ENCODE results near the gene BIRC5.

Gene BIRC5

DNA sequence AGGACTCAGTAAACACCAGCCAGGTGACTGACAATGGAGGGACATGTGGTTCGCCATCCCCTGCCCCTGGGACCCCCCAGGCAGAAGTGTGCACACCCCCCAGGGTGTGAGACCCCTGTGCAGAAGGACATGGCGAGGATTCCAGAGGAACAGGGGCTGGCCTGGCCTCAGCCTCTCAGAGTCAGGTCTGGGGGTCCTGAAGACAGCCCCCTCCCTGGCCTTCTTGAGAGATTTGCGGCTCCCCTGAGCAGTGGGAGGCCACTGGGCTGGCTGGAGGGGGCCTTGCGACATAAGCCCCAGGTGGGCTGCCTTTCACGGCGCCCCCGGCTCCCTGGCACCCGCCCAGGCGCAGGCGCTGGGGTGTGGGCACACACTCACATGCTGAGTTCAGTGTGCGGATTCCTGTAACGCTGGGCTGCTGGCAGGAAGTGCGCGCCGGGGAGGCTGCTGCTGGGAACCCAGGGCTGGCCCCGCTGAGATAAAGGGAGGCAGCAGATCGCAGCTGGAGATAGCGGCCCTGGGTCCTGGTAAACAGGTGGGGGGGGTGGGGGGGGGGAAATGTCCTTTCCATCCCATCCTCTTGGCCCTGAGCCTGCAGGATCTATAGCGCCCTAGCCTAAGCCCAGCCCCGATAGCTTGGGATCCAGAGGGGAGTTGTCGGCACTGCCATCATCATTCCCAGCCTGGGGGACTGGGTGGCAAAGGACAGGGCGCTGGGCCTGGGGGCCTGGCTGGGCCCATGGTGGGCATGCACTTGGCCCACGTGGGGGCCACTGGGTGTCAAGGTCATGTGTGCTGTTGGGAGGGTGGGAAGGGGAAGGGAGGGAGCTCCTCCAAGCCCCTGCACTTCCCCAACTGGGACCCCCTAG, 44.5 kb downstream of the BIRC5 start:
- peak; percentile 83 for DNase-seq

DNA sequence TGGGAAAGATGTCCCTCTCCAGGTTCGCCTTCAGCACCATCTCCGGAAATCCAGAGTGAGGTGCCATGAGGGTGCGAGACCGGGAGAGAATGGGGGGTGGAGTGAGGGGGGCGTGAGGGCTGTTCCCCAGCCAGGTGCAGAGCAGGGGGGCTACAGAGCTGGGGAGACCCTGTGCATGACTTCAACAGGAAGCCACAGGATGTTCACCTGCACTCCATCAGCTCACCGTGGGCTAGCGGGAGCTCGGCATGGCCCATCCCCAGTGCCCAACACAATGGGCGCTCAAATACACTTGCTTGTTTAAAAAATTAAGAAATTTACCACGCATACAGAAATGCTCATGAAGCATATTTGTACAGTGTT, 45.1 kb downstream of the BIRC5 start:
- DNase-seq, result no peak

GRCh38 chr17:78263063-78263735, 49.1 kb downstream of the BIRC5 start:
- peak; percentile 88 for DNase-seq

- DNase-seq, result no peak
Measured at GRCh38 chr17:78263736-78264340, 49.8 kb downstream of the BIRC5 start.

DNA sequence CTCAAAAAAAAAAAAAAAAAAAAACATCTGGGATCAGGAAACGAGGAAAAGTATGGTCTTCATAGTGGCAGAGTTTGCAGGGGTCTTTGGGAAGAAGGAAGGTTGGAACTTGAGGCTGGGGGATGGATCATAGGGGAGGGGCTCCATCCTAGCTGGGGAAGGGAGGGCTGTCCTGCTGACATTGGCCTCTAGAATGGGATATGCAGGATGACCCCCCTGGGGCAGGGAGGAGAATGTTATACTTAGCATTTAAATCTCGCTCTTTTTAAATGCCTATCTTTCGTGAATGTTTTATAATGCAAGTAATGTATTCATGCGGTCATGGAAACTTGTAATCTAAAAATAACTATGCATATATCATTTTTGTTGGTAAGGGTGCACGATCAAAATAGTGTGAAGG, 50.5 kb downstream of the BIRC5 start:
- DNase-seq, result no peak

DNA sequence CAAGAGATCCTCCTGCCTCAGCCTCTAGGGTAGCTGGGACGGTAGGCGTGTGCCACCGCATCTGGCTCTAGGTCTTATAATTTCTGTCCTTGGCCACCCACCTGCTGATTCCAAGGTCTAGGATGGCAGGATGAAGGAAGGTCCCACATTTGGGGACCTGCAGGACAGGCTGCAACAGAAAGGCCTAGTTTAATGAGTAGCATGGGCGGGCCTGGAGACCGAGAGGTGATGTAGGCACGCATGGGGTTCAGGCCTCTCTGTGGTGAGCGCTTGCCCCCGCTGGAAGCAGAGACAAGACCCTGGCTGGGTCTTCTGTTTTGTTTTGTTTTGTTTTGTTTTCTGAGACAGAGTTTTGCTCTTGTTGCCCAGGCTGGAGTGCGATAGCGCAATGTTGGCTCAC, 51.1 kb downstream of the BIRC5 start:
- DNase-seq, result no peak

DNA sequence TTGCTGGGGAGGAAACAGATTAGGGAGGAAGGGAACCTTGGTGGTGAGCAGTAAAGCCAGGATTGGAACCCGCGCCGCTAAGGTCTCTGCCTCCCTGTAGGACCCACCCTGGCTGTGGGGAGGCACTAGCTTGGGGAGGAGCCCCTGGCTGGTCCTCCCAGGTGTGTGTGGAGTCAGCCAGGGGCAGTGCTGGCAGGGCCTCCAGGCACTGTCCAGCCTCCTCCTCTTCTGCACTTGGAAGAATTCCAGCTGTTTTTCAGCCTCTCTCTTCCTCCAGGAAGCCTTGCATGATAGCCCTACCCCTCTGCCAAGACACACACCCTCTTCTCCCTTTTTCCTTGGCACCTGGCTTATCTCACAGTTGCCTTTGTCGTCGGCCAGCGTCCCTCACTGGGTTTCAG, 52.2 kb downstream of the BIRC5 start:
- no peak for DNase-seq

GRCh38 chr17:78266771-78267170, 52.7 kb downstream of the BIRC5 start:
- no peak for DNase-seq

- DNase-seq, result no peak
Measured at GRCh38 chr17:78267253-78268073, 53.4 kb downstream of the BIRC5 start.

DNA sequence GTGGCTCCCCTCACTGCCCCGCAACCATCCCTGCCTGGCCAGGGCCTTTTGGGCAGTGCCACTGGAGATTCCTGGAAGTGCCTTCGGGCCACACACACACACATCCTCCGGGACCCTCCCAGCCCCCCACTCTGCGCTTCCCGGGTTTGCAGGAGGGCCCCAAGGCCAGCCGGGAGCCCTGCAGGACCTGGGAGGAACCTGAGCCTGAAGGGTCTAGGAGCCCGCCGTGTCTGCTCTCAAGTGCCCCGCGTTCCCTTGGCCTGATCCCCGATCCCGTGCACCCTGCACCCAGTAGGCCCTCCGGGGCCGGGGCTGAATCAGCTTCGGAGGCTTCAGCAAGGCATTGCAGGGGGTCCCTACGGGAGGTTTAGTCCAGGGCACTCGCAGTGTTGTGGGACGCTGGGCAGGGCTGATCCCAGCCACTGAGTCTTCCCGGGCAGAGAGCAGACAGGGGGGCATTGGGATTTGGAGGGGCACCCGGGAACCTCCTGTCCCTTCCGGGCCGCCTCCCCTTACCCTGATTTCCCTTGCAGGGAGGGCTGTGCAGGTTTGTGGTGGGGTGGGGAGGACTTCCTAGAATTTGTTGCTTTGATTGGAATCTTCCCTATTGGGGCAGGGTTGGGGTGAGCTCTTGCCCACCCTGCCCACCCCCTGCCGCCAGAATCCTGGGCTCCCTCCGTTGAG, 54.3 kb downstream of the BIRC5 start:
- no peak for DNase-seq

GRCh38 chr17:78268951-78269905, 55.2 kb downstream of the BIRC5 start:
- no peak for DNase-seq

- DNase-seq, result no peak
Measured at GRCh38 chr17:78269955-78270381, 55.9 kb downstream of the BIRC5 start.

- no peak for DNase-seq
Measured at GRCh38 chr17:78271419-78272170, 57.5 kb downstream of the BIRC5 start.

- DNase-seq, result no peak
Measured at GRCh38 chr17:78272181-78272913, 58.3 kb downstream of the BIRC5 start.

DNA sequence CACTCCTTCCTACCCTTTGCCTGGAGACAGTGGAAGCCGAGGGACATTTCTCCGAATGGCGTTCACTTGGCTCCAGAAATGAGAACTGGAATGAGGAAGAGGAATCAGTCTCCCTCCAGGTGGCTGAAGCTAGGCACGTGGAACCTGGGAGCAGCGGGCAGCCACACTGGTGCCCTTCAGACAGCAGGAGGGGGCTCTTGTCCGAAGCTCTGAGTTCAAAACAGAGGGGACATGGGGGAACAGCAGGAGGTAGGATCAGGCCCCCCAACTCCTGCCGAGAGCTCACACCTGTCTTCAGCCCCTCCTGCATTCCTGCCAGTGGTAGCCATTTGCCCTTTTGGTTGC, 58.8 kb downstream of the BIRC5 start:
- DNase-seq, result no peak

- no peak for DNase-seq
Measured at GRCh38 chr17:78273813-78274212, 59.8 kb downstream of the BIRC5 start.

Measured in GF-D8 (cell line).